Fibroblast of the conjunctiva (primary cell): Measurements from ENCODE around the gene EFCAB13.
"Not testable (repeated sequence)": the region's sequence is repeated elsewhere in the genome, so short reads cannot be mapped to it uniquely, and the experiment has no call there.

Source experiments
- DNase-seq: peaks from one replicate; pipeline ENCODE4 v3.0.0-alpha.2; 2010; ENCODE audit warnings: low read depth

EFCAB13 gene

DNA sequence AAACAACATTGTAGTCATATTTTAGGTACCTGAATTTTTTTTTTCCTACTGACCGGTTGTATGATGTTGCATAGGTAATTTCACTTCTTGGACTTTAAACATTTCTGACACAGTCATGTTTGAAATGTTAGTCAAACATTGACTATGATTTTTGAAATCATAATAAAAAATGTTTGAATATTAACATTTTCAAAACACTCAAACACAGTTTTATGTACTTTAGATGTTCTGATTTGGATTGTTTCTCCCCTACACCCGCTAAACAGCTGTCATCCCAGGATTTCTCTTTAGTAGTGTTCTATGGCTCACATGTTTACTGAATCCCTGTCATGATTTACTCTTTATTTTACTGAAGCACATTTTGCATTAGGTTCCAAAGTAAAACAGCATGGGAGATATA lies 104.2 kb downstream of the EFCAB13 start:
- no peak for DNase-seq

DNA sequence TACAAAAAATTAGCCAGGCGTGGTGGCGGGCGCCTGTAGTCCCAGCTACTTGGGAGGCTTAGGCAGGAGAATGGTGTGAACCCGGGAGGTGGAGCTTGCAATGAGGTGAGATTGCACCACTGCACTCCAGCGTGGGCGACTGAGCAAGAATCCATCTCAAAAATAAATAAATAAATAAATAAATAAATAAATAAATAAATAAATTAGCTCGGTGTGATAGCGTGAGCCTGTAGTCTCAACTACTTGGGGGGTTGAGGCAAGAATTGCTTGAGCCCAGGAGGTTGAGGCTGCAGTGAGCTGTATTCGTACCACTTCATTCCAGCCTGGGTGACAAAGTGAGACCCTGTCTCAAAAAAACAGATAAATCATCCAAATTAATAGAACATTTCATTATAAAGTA lies 108.5 kb downstream of the EFCAB13 start:
- not testable (repeated sequence) for DNase-seq

DNA sequence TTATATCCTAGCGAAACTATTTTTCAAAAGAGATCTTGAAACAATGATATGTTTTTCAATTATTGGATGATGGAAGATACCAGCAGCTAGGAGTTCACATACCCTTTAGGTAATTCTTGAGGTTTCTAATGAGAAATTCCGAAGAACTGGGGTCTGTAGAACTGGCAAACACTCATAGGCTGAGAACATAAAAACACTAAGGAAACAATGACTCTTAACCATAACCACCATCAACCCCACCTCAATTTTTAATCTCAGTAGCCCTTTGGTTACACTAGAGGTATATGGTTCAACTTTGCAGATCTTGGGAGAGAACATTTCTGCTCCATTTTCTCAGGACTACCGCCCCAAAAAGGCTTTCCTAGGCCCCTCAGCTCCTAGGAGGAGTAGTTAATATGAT lies 141.4 kb downstream of the EFCAB13 start:
- DNase-seq: no peak

DNA sequence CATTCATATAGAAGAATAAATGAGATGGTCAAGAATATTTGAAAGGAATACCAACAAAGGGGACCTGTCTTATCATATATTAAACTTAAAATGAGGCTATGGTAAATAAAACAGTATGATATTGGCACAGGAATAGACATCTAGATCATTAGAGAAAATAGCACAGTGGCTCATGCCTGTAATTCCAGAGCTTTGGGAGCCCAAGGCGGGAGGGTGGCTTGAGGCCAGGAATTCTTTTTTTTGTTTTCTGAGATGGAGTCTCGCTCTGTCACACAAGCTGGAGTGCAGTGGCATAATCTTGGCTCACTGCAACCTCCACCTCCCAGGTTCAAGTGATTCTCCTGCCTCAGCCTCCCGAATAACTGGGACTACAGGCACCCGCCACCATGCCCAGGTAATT lies 143.2 kb downstream of the EFCAB13 start:
- not testable (repeated sequence) for DNase-seq

DNA sequence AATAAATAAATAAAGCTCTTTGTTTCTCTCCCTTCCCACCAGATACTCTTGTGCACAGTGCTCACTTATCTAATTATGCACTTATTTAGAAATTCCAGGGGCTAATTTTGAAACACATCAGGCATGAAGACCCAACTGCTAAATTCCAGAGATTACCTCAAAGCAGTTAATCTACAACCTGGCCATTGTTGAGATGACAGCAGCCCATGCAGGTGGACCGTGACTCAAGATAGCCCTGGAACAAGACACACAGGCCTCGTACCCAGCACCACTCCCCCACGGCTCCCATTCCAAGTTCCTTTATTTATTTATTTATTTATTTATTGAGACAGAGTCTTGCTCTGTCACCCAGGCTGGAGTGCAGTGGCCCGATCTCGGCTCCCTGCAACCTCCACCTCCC lies 147.1 kb downstream of the EFCAB13 start:
- no peak for DNase-seq

DNA sequence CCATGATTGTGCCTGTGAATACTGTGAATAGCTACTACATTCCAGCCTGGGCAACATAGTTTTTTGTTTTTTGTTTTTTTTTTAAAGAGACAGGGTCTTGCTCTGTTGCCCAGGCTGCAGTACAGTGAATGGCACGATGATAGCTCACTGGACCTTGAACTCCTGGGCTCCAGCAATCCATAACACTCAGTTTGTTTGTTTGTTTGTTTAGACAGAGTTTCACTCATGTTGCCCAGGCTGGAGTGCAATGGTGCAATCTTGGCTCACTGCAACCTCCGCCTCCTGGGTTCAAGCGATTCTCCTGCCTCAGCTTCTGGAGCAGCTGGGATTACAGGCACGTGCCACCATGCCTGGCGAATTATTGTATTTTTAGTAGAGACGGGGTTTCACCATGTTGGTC lies 148.3 kb downstream of the EFCAB13 start:
- not testable (repeated sequence) for DNase-seq
